Activated CD4-positive, CD25-positive, alpha-beta regulatory T cell treated with anti-CD3 and anti-CD28 coated beads, Interleukin-2, amount 50 U/mL, for 16 hours (primary cell): ENCODE measurements around the gene COL25A1.
"Not testable (repeated sequence)": the region's sequence is repeated elsewhere in the genome, so short reads cannot be mapped to it uniquely, and the experiment has no call there.

ENCODE experiments used
- DNase-seq: peaks from one replicate; pipeline ENCODE4 v3.0.0-alpha.2; 2020; ENCODE audit warnings: low read depth, low spot score

Gene COL25A1

GRCh38 chr4:109126856-109127255 is 175.6 kb downstream of the COL25A1 start:
- no peak for DNase-seq

GRCh38 chr4:109125084-109125483 is 177.4 kb downstream of the COL25A1 start:
- DNase-seq: no peak

GRCh38 chr4:109123951-109124350 is 178.5 kb downstream of the COL25A1 start:
- no peak for DNase-seq

- DNase-seq: no peak
Measured at GRCh38 chr4:109121561-109121960, 180.9 kb downstream of the COL25A1 start.

GRCh38 chr4:109119852-109120251 is 182.6 kb downstream of the COL25A1 start:
- DNase-seq: no peak

GRCh38 chr4:109118635-109119034 is 183.8 kb downstream of the COL25A1 start:
- DNase-seq: no peak

- no peak for DNase-seq
Measured at GRCh38 chr4:109114501-109114900, 188.0 kb downstream of the COL25A1 start.

GRCh38 chr4:109113521-109113920 is 188.9 kb downstream of the COL25A1 start:
- DNase-seq: no peak

GRCh38 chr4:109111031-109111430 is 191.4 kb downstream of the COL25A1 start:
- no peak for DNase-seq

GRCh38 chr4:109108215-109108614 is 194.2 kb downstream of the COL25A1 start:
- DNase-seq: not testable (repeated sequence)

GRCh38 chr4:109094056-109094455 is 208.4 kb downstream of the COL25A1 start:
- no peak for DNase-seq

- DNase-seq: no peak
Measured at GRCh38 chr4:109091727-109092409, 210.6 kb downstream of the COL25A1 start.

GRCh38 chr4:109083911-109084310 is 218.5 kb downstream of the COL25A1 start:
- no peak for DNase-seq

GRCh38 chr4:109079731-109080130 is 222.7 kb downstream of the COL25A1 start:
- no peak for DNase-seq

- DNase-seq: no peak
Measured at GRCh38 chr4:109079201-109079600, 223.3 kb downstream of the COL25A1 start.

GRCh38 chr4:109078724-109079123 is 223.7 kb downstream of the COL25A1 start:
- no peak for DNase-seq

GRCh38 chr4:109077505-109077904 is 225.0 kb downstream of the COL25A1 start:
- DNase-seq: no peak

- DNase-seq: not testable (repeated sequence)
Measured at GRCh38 chr4:109076709-109077108, 225.7 kb downstream of the COL25A1 start.

- DNase-seq: no peak
Measured at GRCh38 chr4:109075621-109076020, 226.8 kb downstream of the COL25A1 start.

- no peak for DNase-seq
Measured at GRCh38 chr4:109072595-109072994, 229.9 kb downstream of the COL25A1 start.

- DNase-seq: not testable (repeated sequence)
Measured at GRCh38 chr4:109070677-109071076, 231.8 kb downstream of the COL25A1 start.

GRCh38 chr4:109067508-109068235 is 234.8 kb downstream of the COL25A1 start:
- no peak for DNase-seq

- DNase-seq: no peak
Measured at GRCh38 chr4:109065006-109065405, 237.5 kb downstream of the COL25A1 start.
